Mesodermal cell (in vitro differentiated cells): ENCODE data around the gene LHX6.

Experiments used
- H3K27ac ChIP-seq: 2 replicates; pipeline ENCODE4 v1.7.0; 2013; ENCODE audit warnings: mild to moderate bottlenecking, low read depth, low read length, moderate library complexity; ENCODE audit not compliant: severe bottlenecking
- H3K36me3 ChIP-seq: 2 replicates; pipeline ENCODE4 v1.7.1; 2013; ENCODE audit warnings: mild to moderate bottlenecking, low read length, moderate library complexity; ENCODE audit not compliant: control insufficient read depth, insufficient read depth
- H3K4me1 ChIP-seq: one replicate; pipeline ENCODE4 v1.7.1; 2013; ENCODE audit warnings: mild to moderate bottlenecking, low read length; ENCODE audit not compliant: insufficient read depth, control insufficient read depth, poor library complexity, severe bottlenecking
- H3K4me3 ChIP-seq: 2 replicates; pipeline ENCODE4 v1.7.0; 2013; ENCODE audit warnings: low read length, control low read depth, mild to moderate bottlenecking; ENCODE audit not compliant: insufficient read depth, poor library complexity, severe bottlenecking; ENCODE audit errors: extremely low read depth
- H3K9me3 ChIP-seq: 2 replicates; pipeline ENCODE4 v1.7.1; 2013; ENCODE audit warnings: mild to moderate bottlenecking, low read length, moderate library complexity; ENCODE audit not compliant: control insufficient read depth
- WGBS, 2 experiments: methylation state at CpG; one replicate each; pipeline ENCODE4 v1.1.5; 2013; ENCODE audit warnings: missing lambda C conversion rate in 2 of 2; ENCODE audit not compliant: insufficient coverage in 2 of 2; 5-methylcytosine and 5-hydroxymethylcytosine counted together

The LHX6 gene

GRCh38 chr9:122234022-122234748 lies 5.4 kb upstream of the LHX6 start:
- Histone ChIP-seq H3K4me1 (peaks cover 3% of the 10 kb centered on the region), H3K36me3 (peaks cover 2% of the 10 kb centered on the region), H3K4me3 (no peak overlapping the region), H3K9me3 (no peaks in the 10 kb centered on the region), H3K27ac (no peak overlapping the region)
- WGBS, 2 experiments, result 90 to 92% methylated on average over 5 to 7 of the region's 7 CpGs

GRCh38 chr9:122232796-122233306 lies 4.1 kb upstream of the LHX6 start:
- Histone ChIP-seq H3K4me1 (peaks cover 3% of the 10 kb centered on the region), H3K27ac (no peak overlapping the region), H3K4me3 (no peak overlapping the region), H3K9me3 (no peaks in the 10 kb centered on the region), H3K36me3 (no peaks in the 10 kb centered on the region)
- WGBS, 2 experiments, result 62 to 64% methylated on average over 4 of the region's 6 CpGs

GRCh38 chr9:122229485-122229837 lies 704 bp upstream of the LHX6 start:
- H3K27ac ChIP-seq, result no peak overlapping the region
- 51 to 75% methylated on average over 1 to 4 of the region's 4 CpGs for WGBS, 2 experiments
- peaks cover 3% of the 10 kb centered on the region for H3K4me1 ChIP-seq
- no peaks in the 10 kb centered on the region for H3K9me3 ChIP-seq
- no peaks in the 10 kb centered on the region for H3K36me3 ChIP-seq
- H3K4me3 ChIP-seq, result no peak overlapping the region

- peaks cover 3% of the 10 kb centered on the region for H3K4me1 ChIP-seq
- 0% methylated on average over 26 to 35 of the region's 38 CpGs for WGBS, 2 experiments
- no peaks in the 10 kb centered on the region for H3K9me3 ChIP-seq
- H3K36me3 ChIP-seq, result no peaks in the 10 kb centered on the region
- peak overlapping the region; percentile 41 for H3K4me3 ChIP-seq
- no peak overlapping the region for H3K27ac ChIP-seq
Observed at GRCh38 chr9:122228191-122228567, 578 bp downstream of the LHX6 start.

DNA sequence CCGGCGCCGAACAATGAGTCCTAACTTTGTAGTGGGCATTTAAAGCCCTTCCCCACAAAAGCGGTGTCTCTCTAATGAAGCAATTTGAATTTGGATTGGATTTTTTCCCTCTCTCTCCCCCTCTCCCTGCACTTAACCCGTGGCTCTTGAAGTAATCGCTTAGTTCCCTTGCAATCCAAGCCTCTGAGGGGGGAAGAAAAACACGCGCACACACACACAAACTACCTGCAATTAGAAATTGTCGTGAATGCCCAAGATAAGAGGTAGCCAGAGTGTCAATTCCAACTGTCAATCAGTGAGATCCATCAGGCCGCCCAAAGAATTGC lies 1.2 kb downstream of the LHX6 start:
- H3K36me3 ChIP-seq, result no peaks in the 10 kb centered on the region
- H3K4me1 ChIP-seq, result no peaks in the 10 kb centered on the region
- 0% methylated on average over 1 of the region's 10 CpGs; no CpG with 5 or more reads in 1 of the 2 experiments for WGBS, 2 experiments
- no peaks in the 10 kb centered on the region for H3K9me3 ChIP-seq
- no peak overlapping the region for H3K27ac ChIP-seq
- no peak overlapping the region for H3K4me3 ChIP-seq

GRCh38 chr9:122226758-122227574 lies 1.8 kb downstream of the LHX6 start:
- no peaks in the 10 kb centered on the region for H3K36me3 ChIP-seq
- H3K9me3 ChIP-seq, result no peaks in the 10 kb centered on the region
- no peak overlapping the region for H3K27ac ChIP-seq
- H3K4me3 ChIP-seq, result no peak overlapping the region
- no peaks in the 10 kb centered on the region for H3K4me1 ChIP-seq
- WGBS, 2 experiments, result 10 to 14% methylated on average over 45 of the region's 59 CpGs

DNA sequence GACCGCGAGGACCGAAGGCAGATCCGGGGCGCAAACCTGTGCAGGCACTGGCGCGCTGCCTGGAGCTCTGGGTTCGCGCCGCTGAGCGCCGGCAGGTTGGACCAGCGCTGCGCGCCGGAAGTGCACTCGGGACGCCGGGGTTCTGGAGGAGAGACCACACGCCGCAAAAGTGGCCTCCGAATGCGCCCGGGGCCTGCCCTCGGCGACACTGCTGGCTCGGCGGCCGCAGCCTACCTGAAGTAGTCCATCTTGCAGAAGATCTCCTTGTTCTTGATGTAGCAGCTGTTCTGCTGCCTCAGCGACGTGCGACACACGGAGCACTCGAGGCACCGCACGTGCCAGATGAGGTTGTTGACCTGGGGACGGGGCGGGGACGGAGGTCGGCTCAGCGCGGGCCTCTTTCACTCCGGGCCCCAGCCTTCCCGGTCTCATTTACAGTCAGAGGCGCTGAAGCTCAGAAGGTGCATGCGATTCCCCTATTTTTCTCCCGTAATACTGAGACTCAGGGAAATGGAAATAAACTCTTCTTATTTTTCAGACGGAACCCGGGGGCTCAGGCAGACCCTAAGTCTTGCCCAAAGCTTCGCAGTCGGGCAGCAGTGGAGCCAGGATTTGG lies 2.5 kb downstream of the LHX6 start:
- WGBS, 2 experiments, result 65 to 69% methylated on average over 46 to 51 of the region's 51 CpGs
- no peaks in the 10 kb centered on the region for H3K9me3 ChIP-seq
- H3K4me3 ChIP-seq, result no peak overlapping the region
- H3K27ac ChIP-seq, result no peak overlapping the region
- no peaks in the 10 kb centered on the region for H3K36me3 ChIP-seq
- no peaks in the 10 kb centered on the region for H3K4me1 ChIP-seq

GRCh38 chr9:122225312-122226141 lies 3.2 kb downstream of the LHX6 start:
- WGBS, 2 experiments, result 93 to 96% methylated on average over 50 to 51 of the region's 51 CpGs
- no peak overlapping the region for H3K4me3 ChIP-seq
- no peaks in the 10 kb centered on the region for H3K4me1 ChIP-seq
- no peaks in the 10 kb centered on the region for H3K9me3 ChIP-seq
- no peak overlapping the region for H3K27ac ChIP-seq
- no peaks in the 10 kb centered on the region for H3K36me3 ChIP-seq

DNA sequence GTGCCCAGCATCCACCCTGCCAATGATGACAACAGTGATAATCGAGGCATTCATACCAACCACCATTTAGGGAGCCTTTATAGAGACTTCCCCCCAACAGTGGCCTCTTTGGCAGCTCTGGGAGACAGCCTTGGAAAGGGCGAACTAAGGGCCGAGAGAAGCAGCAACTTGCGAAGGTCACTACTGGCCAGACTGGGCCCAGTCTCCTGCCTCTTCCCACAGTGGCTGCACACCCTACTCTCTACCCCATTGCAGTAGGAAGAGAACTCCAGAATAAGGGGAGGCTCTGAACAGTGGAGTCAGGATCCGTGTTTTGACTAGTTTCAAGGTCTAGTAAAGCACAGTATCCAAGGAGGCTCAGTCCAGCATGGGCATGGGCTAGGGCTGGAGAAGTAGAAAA lies 5.3 kb downstream of the LHX6 start:
- WGBS, 2 experiments, result 79 to 82% methylated on average over 2 to 5 of the region's 5 CpGs
- Histone ChIP-seq H3K36me3 (no peaks in the 10 kb centered on the region), H3K9me3 (no peaks in the 10 kb centered on the region), H3K4me3 (no peak overlapping the region), H3K27ac (no peak overlapping the region), H3K4me1 (peaks cover 14% of the 10 kb centered on the region)

DNA sequence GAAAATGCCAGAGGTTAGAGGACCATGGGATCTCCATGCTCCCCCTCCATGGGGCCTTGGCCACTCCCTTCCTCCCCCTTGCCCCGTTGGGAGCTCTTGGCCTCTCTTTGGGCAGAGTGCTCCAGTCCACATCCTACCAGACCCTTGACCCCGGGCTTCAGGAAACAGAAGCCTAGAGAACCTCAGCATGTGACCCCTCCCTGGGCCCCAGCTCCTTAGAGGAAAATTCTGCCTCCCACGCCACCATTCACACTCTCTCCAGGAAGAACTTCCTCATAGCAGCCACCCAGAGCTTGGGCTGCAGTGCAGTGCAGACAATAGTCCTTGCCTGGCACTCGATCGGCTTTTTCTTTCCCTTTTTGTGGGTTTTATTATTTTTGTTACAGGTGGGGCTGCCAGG lies 6.0 kb downstream of the LHX6 start:
- H3K36me3 ChIP-seq, result no peaks in the 10 kb centered on the region
- H3K4me1 ChIP-seq, result peaks cover 14% of the 10 kb centered on the region
- no peaks in the 10 kb centered on the region for H3K9me3 ChIP-seq
- 27 to 31% methylated on average over 3 to 4 of the region's 5 CpGs for WGBS, 2 experiments
- H3K4me3 ChIP-seq, result no peak overlapping the region
- H3K27ac ChIP-seq, result no peak overlapping the region
